Chondrocyte (in vitro differentiated cells): Measurements from ENCODE around the gene ANXA2. TPM values are rescaled to one million over a fixed set of nuclear protein-coding genes. Genes with fewer than 3 reads are reported as not detected.
"Not testable (repeated sequence)": the region's sequence is repeated elsewhere in the genome, so short reads cannot be mapped to it uniquely, and the experiment has no call there.

ENCODE experiments used
- DNase-seq: peaks from one replicate; pipeline ENCODE4 v3.0.0; 2021; ENCODE audit warnings: mixed read lengths, low spot score
- H3K27ac Mint-ChIP-seq: one replicate; pipeline ENCODE4 v1.8.0; 2021; ENCODE audit warnings: mild to moderate bottlenecking, moderate library complexity, mixed read lengths; ENCODE audit not compliant: unreplicated experiment
- H3K27me3 Mint-ChIP-seq: 2 replicates; pipeline ENCODE4 v1.8.0; 2021; ENCODE audit warnings: low read depth, mixed read lengths
- H3K36me3 Mint-ChIP-seq: 2 replicates; pipeline ENCODE4 v1.8.0; 2021; ENCODE audit warnings: low read depth, mixed read lengths
- H3K4me1 Mint-ChIP-seq: 2 replicates; pipeline ENCODE4 v1.8.0; 2021; ENCODE audit warnings: low read depth, mild to moderate bottlenecking, mixed read lengths
- H3K4me3 Mint-ChIP-seq: one replicate; pipeline ENCODE4 v1.8.0; 2021; ENCODE audit warnings: mild to moderate bottlenecking, moderate library complexity, mixed read lengths; ENCODE audit not compliant: unreplicated experiment
- H3K9me3 Mint-ChIP-seq: 2 replicates; pipeline ENCODE4 v1.8.0; 2021; ENCODE audit warnings: low read depth, mixed read lengths
- total RNA-seq: library from RNA; stranded (reverse); gene quantifications from 3 replicates; pipeline ENCODE4 v1.2.1, GENCODE V29; 2021
- TF ChIP-seq, protein P1 (sequence below): fragments of 200-600 bp; sonication (generic); IDR thresholded peaks from 2 replicates; pipeline ENCODE4 v1.5.0; 2021; ENCODE audit warnings: antibody characterized with exemption, mild to moderate bottlenecking, moderate library complexity

ANXA2 gene
- total RNA-seq, 1 donor from 2014 or later, result 2,819 TPM

DNA sequence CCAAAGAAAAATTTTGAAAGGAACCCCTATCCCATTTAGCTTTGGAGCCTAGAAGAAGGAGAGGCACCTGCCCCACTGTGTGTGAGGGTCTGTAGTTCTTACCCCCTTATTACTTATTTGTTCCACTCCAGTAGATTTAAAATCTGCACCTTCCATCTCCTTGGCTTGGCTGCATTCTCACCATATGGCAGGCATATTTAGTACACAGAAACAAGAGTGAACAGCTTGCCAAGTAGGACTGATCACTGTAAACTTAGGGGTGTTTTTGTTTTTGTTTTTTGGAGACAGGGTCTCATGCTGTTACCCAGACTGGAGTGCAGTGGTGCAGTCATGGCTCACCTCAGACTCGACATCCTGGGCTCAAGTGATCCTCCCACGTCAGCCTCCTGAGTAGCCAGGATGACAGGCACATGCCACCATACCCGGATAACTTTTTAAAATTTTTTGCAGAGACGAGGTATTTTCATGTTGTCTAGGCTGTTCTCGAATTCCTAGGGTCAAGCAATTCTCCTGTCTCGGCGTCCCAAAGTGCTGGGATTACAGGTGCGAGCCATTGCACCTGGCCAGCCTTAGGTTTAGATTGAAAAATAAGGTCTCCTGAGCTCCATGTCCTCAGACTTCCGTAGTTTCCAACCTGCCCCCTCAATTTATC is 14.1 kb upstream of the ANXA2 start:
- TF ChIP-seq, protein P1, sequence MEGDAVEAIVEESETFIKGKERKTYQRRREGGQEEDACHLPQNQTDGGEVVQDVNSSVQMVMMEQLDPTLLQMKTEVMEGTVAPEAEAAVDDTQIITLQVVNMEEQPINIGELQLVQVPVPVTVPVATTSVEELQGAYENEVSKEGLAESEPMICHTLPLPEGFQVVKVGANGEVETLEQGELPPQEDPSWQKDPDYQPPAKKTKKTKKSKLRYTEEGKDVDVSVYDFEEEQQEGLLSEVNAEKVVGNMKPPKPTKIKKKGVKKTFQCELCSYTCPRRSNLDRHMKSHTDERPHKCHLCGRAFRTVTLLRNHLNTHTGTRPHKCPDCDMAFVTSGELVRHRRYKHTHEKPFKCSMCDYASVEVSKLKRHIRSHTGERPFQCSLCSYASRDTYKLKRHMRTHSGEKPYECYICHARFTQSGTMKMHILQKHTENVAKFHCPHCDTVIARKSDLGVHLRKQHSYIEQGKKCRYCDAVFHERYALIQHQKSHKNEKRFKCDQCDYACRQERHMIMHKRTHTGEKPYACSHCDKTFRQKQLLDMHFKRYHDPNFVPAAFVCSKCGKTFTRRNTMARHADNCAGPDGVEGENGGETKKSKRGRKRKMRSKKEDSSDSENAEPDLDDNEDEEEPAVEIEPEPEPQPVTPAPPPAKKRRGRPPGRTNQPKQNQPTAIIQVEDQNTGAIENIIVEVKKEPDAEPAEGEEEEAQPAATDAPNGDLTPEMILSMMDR, result no peak
- H3K4me1 Mint-ChIP-seq, result peaks cover 49% of the 10 kb centered on the region
- H3K27ac Mint-ChIP-seq, result peak overlapping the region; percentile 1
- H3K9me3 Mint-ChIP-seq, result no peaks in the 10 kb centered on the region
- no peak overlapping the region for H3K4me3 Mint-ChIP-seq
- no peaks in the 10 kb centered on the region for H3K36me3 Mint-ChIP-seq
- no peak for DNase-seq
- H3K27me3 Mint-ChIP-seq, result no peaks in the 10 kb centered on the region

DNA sequence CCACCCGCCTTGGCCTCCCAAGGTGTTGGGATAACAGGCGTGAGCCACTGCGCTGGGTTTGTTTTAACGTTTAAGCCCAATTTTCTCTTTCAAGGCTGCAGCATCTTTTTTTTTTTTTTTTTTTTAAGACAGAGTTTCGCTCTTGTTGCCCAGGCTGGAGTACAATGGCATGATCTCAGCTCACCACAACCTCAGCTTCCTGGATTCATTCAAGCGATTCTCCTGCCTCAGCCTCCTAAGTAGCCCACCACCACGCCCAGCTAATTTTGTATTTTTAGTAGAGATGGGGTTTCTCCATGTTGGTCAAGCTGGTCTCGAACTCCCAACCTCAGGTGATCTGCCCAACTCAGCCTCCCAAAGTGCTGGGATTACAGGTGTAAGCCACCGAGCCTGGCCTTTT is 12.6 kb upstream of the ANXA2 start:
- not testable (repeated sequence) for H3K27ac Mint-ChIP-seq, H3K4me3 Mint-ChIP-seq, H3K27me3 Mint-ChIP-seq, H3K36me3 Mint-ChIP-seq, H3K9me3 Mint-ChIP-seq, DNase-seq
- peaks cover 55% of the 10 kb centered on the region for H3K4me1 Mint-ChIP-seq

DNA sequence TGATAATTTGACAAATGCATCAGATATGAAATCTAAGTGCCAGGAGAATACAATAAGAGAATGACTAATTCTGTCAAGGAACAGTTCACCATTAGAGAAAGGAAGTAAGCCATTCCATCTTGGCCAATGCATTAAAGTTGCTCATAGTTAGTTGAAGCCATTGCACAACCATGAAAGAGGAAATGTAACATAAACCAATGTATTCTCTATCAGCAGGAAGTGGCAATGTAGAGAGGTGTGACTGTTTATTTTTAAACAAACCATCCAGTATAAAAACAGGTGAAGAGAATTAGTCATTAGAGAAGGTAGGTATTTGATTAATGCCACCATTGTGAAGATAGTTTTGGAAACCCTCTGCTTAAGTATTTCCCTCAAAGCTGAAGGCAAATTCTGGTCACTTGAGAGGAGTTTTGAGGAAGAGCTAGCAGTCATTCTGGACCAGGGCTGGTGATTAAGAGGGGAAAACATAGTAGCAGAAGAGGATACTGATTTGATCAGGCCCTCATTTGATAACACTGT is 10.7 kb upstream of the ANXA2 start:
- Mint-ChIP-seq H3K9me3 (no peaks in the 10 kb centered on the region), H3K4me3 (no peak overlapping the region), H3K36me3 (no peaks in the 10 kb centered on the region), H3K4me1 (peaks cover 45% of the 10 kb centered on the region), H3K27ac (peak overlapping the region; percentile 9), H3K27me3 (no peaks in the 10 kb centered on the region)
- TF ChIP-seq, protein P1, result no peak
- no peak for DNase-seq

DNA sequence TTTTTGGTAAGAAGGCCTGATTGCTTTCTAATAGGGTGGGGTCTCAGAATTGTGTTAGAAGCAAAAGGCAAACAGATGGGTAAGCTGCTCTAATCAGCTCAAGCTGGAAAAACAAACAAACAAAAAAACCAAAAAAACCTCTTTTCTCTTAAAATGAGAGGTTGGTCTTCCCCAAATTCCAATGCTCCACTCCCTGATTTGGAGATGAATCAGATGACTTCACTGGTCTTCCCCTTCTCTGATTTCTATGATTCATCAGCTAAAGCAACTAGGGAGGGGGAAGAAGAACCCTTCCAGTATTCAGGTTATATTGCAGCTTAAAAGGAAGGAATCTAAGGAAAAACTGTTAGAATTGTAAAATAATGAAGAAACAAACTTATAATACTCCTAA is 9.6 kb upstream of the ANXA2 start:
- no peak for DNase-seq
- H3K9me3 Mint-ChIP-seq, result no peaks in the 10 kb centered on the region
- no peaks in the 10 kb centered on the region for H3K36me3 Mint-ChIP-seq
- H3K4me1 Mint-ChIP-seq, result peaks cover 45% of the 10 kb centered on the region
- peak overlapping the region; percentile 84 for H3K27ac Mint-ChIP-seq
- no peaks in the 10 kb centered on the region for H3K27me3 Mint-ChIP-seq
- TF ChIP-seq, protein P1, result no peak
- H3K4me3 Mint-ChIP-seq, result no peak overlapping the region

DNA sequence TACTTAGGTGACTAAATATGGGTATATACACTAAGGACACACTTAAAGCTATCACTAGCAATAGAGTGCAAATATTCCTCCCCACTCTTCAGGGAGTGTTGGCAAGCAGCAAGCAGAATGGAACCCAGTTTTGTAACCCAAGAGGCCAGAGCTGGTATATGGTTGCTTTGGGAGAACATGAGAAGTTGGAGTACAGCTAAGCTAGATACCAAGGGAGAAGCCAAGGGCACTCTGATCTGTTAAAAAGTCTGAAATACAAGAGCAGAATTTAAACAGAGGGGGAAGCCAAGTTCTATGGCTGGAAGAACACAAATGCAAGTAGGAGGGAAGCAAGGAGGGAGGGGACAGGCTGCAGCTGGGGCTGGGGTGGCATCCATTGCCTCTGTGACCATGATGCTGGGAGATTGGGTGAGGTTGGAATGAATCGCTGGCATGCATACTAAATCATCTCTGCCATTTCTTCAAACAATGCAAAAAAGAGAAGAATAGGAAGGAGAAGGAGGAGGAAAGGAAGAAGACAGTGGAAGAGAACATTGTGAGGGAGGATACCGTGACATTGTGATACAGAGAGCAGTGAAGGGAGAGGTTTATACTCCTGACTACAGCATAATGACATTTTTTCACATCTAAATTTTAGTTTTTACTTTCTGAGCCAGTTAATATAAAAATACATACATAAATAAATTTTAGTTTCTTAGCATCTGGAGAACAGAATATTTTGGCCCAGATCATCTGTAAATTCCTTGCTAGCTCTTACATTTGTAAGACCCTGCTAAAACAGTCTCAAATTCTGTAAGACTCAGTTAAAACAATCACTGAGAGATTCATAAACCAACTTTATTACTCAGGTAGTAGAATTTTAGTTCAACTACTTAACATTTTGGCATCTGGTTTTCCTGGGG is 9.0 kb upstream of the ANXA2 start:
- no peaks in the 10 kb centered on the region for H3K9me3 Mint-ChIP-seq
- no peaks in the 10 kb centered on the region for H3K36me3 Mint-ChIP-seq
- TF ChIP-seq, protein P1, result no peak
- no peak overlapping the region for H3K4me3 Mint-ChIP-seq
- H3K27me3 Mint-ChIP-seq, result no peaks in the 10 kb centered on the region
- H3K27ac Mint-ChIP-seq, result peak overlapping the region; percentile 84
- DNase-seq, result no peak
- H3K4me1 Mint-ChIP-seq, result peaks cover 49% of the 10 kb centered on the region
